Fibroblast of villous mesenchyme (primary cell): Measurements from ENCODE around the gene EFNA1. TPM values are rescaled to one million over a fixed set of nuclear protein-coding genes. Genes with fewer than 3 reads are reported as not detected.

Experiments
- DNase-seq: peaks from one replicate; pipeline ENCODE4 v3.0.0-alpha.2; 2010; ENCODE audit warnings: low read depth
- H3K4me3 ChIP-seq: 2 replicates; pipeline ENCODE4 v1.5.1; 2011; ENCODE audit warnings: low read depth, mild to moderate bottlenecking, low read length
- CTCF ChIP-seq: IDR thresholded peaks from 2 replicates; pipeline ENCODE4 v1.5.1; 2012; ENCODE audit warnings: low read depth, mild to moderate bottlenecking, low read length; ENCODE audit not compliant: insufficient read depth
- total RNA-seq: library from RNA; depleted of rRNA; stranded (reverse); fragments of >200 nt; gene quantifications from 2 replicates; pipeline ENCODE4 v1.2.3, GENCODE V29; 2012

Gene EFNA1
- total RNA-seq, 1 donor = not detected

GRCh38 chr1:155168456-155169210 is 41.0 kb downstream of the EFNA1 start:
- H3K4me3 ChIP-seq = no peak overlapping the region
- no peak for TF ChIP-seq CTCF
- no peak for DNase-seq

GRCh38 chr1:155169541-155169940 is 41.9 kb downstream of the EFNA1 start:
- no peak for DNase-seq
- TF ChIP-seq CTCF = no peak
- no peak overlapping the region for H3K4me3 ChIP-seq

- no peak for DNase-seq
- no peak for TF ChIP-seq CTCF
- no peak overlapping the region for H3K4me3 ChIP-seq
These were observed 42.6 kb downstream of the EFNA1 start for GRCh38 chr1:155170101-155170785.

- no peak for TF ChIP-seq CTCF
- no peak overlapping the region for H3K4me3 ChIP-seq
- no peak for DNase-seq
These were observed 43.1 kb downstream of the EFNA1 start for GRCh38 chr1:155170806-155171205.

GRCh38 chr1:155171836-155172731 is 44.4 kb downstream of the EFNA1 start:
- peak overlapping the region; percentile 98 for H3K4me3 ChIP-seq
- no peak for DNase-seq
- TF ChIP-seq CTCF = no peak

- peak; percentile 95 for DNase-seq
- TF ChIP-seq CTCF = peak; percentile 94
- peak within 1 kb of the TSS; percentile 98 for H3K4me3 ChIP-seq
These were observed 45.2 kb downstream of the EFNA1 start, which contains the start of gene KRTCAP2 for GRCh38 chr1:155172732-155173477. KRTCAP2 (minus strand) TSS chr1:155173304; CDS start chr1:155173224, 80 bp downstream.
